CD1c-positive myeloid dendritic cell (primary cell): ENCODE data around the gene RPA4.
"Not testable (repeated sequence)": the region's sequence is repeated elsewhere in the genome, so short reads cannot be mapped to it uniquely, and the experiment has no call there.

Experiments
- DNase-seq: peaks from one replicate; pipeline ENCODE4 v3.0.0-alpha.2; 2016; ENCODE audit errors: extremely low spot score

RPA4 gene

GRCh38 chrX:96883608-96884007 lies at the start of gene RPA4:
Gene RPA4 (plus strand): TSS chrX:96883908. CDS start chrX:96884311, 403 bp downstream.
- DNase-seq, result no peak

- DNase-seq, result no peak
These were observed 49.6 kb upstream of the RPA4 start for GRCh38 chrX:96834137-96834536.

- no peak for DNase-seq
These were observed 47.9 kb upstream of the RPA4 start for GRCh38 chrX:96835660-96836289.

- no peak for DNase-seq
These were observed 45.9 kb upstream of the RPA4 start for GRCh38 chrX:96837808-96838207.

GRCh38 chrX:96838537-96838936 lies 45.2 kb upstream of the RPA4 start:
- no peak for DNase-seq

- no peak for DNase-seq
These were observed 42.4 kb upstream of the RPA4 start for GRCh38 chrX:96841325-96841724.

- DNase-seq, result not testable (repeated sequence)
These were observed 41.8 kb upstream of the RPA4 start for GRCh38 chrX:96841866-96842265.

GRCh38 chrX:96843566-96843965 lies 40.1 kb upstream of the RPA4 start:
- no peak for DNase-seq

- DNase-seq, result no peak
These were observed 36.9 kb upstream of the RPA4 start for GRCh38 chrX:96846841-96847240.

GRCh38 chrX:96859422-96859821 lies 24.3 kb upstream of the RPA4 start:
- DNase-seq, result not testable (repeated sequence)

GRCh38 chrX:96861218-96861617 lies 22.5 kb upstream of the RPA4 start:
- no peak for DNase-seq

GRCh38 chrX:96861661-96862060 lies 22.0 kb upstream of the RPA4 start:
- DNase-seq, result no peak

GRCh38 chrX:96884027-96884426 lies 319 bp downstream of the RPA4 start:
- DNase-seq, result no peak

- DNase-seq, result no peak
These were observed 6.0 kb downstream of the RPA4 start for GRCh38 chrX:96889726-96890125.

- no peak for DNase-seq
These were observed 23.0 kb downstream of the RPA4 start for GRCh38 chrX:96906741-96907140.

- no peak for DNase-seq
These were observed 24.0 kb downstream of the RPA4 start for GRCh38 chrX:96907516-96908272.

- no peak for DNase-seq
These were observed 25.6 kb downstream of the RPA4 start for GRCh38 chrX:96909291-96909690.

GRCh38 chrX:96918864-96919263 lies 35.2 kb downstream of the RPA4 start:
- no peak for DNase-seq

GRCh38 chrX:96919672-96920071 lies 36.0 kb downstream of the RPA4 start:
- DNase-seq, result no peak

- DNase-seq, result no peak
These were observed 40.9 kb downstream of the RPA4 start for GRCh38 chrX:96924581-96924980.

- DNase-seq, result no peak
These were observed 45.3 kb downstream of the RPA4 start for GRCh38 chrX:96929036-96929435.
